Caco-2 (cell line): Measurements from ENCODE around the gene RILP. TPM values are rescaled to one million over a fixed set of nuclear protein-coding genes. Genes with fewer than 3 reads are reported as not detected.
A peak's percentile ranks its signal among the peaks of the same experiment; 100 is the strongest.

Source experiments
- BruUV-seq: library from RNA; stranded (reverse); fragments of 400-500 nt; replicated peaks from 2 replicates; lab custom pipeline; 2021; lab: Mats Ljungman, UMichigan
- CTCF ChIA-PET: fragments of 300-600 bp; sonication (Branson Sonifier 250); formaldehyde crosslinking; loops from one replicate; lab custom pipeline; 2022; ENCODE audit warnings: antibody characterized with exemption; lab: Charles Lee
- POLR2A ChIA-PET: fragments of 300-600 bp; sonication (Branson Sonifier 250); formaldehyde crosslinking; loops from one replicate; lab custom pipeline; 2022; ENCODE audit warnings: antibody characterized with exemption; lab: Charles Lee
- DNase-seq, 2 experiments: peaks; one replicate each; pipeline versions ENCODE4 v3.0.0 to v3.0.0-alpha.2; 2020 to 2022
- H3K27me3 ChIP-seq: replicated peaks from 2 replicates; pipeline ENCODE4 v1.6.0; 2011; ENCODE audit warnings: low read length; ENCODE audit not compliant: control insufficient read depth, insufficient read depth
- H3K36me3 ChIP-seq: 2 replicates; pipeline ENCODE4 v1.5.1; 2011; ENCODE audit warnings: low read length; ENCODE audit not compliant: control insufficient read depth, insufficient read depth
- H3K4me1 ChIP-seq: fragments of 250-450 bp; sonication (Bioruptor Pico); 2 replicates; pipeline ENCODE4 v1.5.1; 2020; ENCODE audit warnings: mild to moderate bottlenecking
- H3K4me3 ChIP-seq: 2 replicates; pipeline ENCODE4 v1.5.1; 2011; ENCODE audit warnings: low read depth, mild to moderate bottlenecking, control low read depth, low read length
- H3K9me3 ChIP-seq: fragments of 250-450 bp; sonication (Bioruptor Pico); 2 replicates; pipeline ENCODE4 v1.5.1; 2020; ENCODE audit warnings: mild to moderate bottlenecking, moderate library complexity
- H3K27ac Mint-ChIP-seq: one replicate; pipeline ENCODE4 v1.8.0; 2022; ENCODE audit warnings: mixed read lengths; ENCODE audit not compliant: unreplicated experiment
- H3K27me3 Mint-ChIP-seq: one replicate; pipeline ENCODE4 v1.8.0; 2022; ENCODE audit warnings: mixed read lengths; ENCODE audit not compliant: insufficient read depth, unreplicated experiment
- H3K36me3 Mint-ChIP-seq: one replicate; pipeline ENCODE4 v1.8.0; 2022; ENCODE audit warnings: mild to moderate bottlenecking, mixed read lengths; ENCODE audit not compliant: insufficient read depth, unreplicated experiment
- H3K4me1 Mint-ChIP-seq: one replicate; pipeline ENCODE4 v1.8.0; 2022; ENCODE audit warnings: low read depth, mixed read lengths; ENCODE audit not compliant: unreplicated experiment
- H3K4me3 Mint-ChIP-seq: one replicate; pipeline ENCODE4 v1.8.0; 2022; ENCODE audit warnings: mild to moderate bottlenecking, moderate library complexity, mixed read lengths; ENCODE audit not compliant: unreplicated experiment
- H3K9me3 Mint-ChIP-seq: one replicate; pipeline ENCODE4 v1.8.0; 2022; ENCODE audit warnings: mixed read lengths; ENCODE audit not compliant: unreplicated experiment
- intact Hi-C: fragments of 100-400 bp; cut with micrococcal nuclease; formaldehyde crosslinking; loops from one replicate; pipeline ENCODE4 v1.10.0; 2022; ENCODE audit not compliant: unreplicated experiment
- total RNA-seq: library from RNA; stranded (reverse); gene quantifications from 2 replicates; pipeline ENCODE4 v1.2.3, GENCODE V29; 2022
- TF ChIP-seq, protein P1 (sequence below), 2 experiments: fragments of 200-600 bp in 1 of 2; IDR thresholded peaks; 1 replicate in 1 of 2; 2 replicates in 1 of 2; pipeline versions ENCODE4 v1.5.1 to v1.8.0; 2011 to 2022; ENCODE audit warnings: antibody characterized with exemption in 1 of 2, control low read depth in 1 of 2, inconsistent platforms in 1 of 2, low read depth in 1 of 2, low read length in 1 of 2, mild to moderate bottlenecking in 1 of 2, moderate library complexity in 1 of 2; ENCODE audit not compliant: insufficient read depth in 1 of 2, severe bottlenecking in 1 of 2, unreplicated experiment in 1 of 2

RILP gene
- total RNA-seq, 1 experiment from 2014 or later = 4.2 TPM

DNA sequence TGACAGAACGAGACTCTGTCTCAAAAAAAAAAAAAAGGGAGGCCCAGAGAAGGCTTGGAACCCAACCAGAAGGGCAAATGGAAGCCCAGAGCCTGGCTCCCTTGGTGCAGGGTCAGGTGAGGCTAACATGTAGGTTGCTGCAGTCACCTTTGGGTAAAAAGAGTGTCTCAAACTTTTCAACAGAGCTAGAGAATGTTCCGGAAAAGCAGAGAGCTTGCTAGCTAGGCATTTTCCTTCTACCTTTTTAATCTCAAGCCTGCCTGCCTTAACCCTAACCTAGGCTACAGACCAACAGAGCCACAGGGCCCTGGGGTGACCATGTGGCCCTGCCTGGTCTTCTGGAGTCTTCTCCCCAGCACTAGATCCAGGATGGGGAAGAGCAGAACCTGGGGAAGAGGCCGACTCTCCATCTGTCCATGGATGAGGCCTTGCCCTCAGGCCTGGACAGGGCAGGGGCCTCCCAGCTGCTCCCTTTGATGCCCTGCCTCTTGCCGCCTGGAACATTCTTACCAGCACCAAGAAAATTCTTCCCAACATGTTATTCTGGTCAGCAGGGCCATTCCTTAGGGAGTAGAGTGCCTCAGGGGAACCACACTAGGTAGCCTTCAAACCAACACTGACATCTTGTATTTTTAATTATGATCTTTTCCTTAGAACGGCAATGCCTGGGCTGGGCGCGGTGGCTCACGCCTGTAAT is 51.1 kb downstream of the RILP start:
- Mint-ChIP-seq H3K9me3 (no peaks in the 10 kb centered on the region), H3K4me1 (peaks cover 16% of the 10 kb centered on the region), H3K27ac (peak overlapping the region; percentile 98), H3K36me3 (peaks cover 34% of the 10 kb centered on the region), H3K27me3 (no peaks in the 10 kb centered on the region), H3K4me3 (peak overlapping the region; percentile 65)
- Histone ChIP-seq H3K4me1 (peaks cover 41% of the 10 kb centered on the region), H3K9me3 (peaks cover 6% of the 10 kb centered on the region; the same call in 1 of the 2 replicates), H3K4me3 (no peak overlapping the region), H3K27me3 (no peaks in the 10 kb centered on the region), H3K36me3 (no peaks in the 10 kb centered on the region)
- TSS peak; percentile 76 for BruUV-seq
- ChIA-PET POLR2A (interaction anchor here (0.6 to 1.6 kb wide), 4 partner anchors 21 to 35 kb away, joined by 3 to 9 read pairs (median 4); partner anchors contain the start of gene SLC43A2), CTCF (interaction anchor here (0.5 to 1.5 kb wide), 7 partner anchors 24 to 461 kb away, joined by 4 to 8 read pairs (median 4); no protein-coding TSS in a partner anchor)
- TF ChIP-seq, protein P1, sequence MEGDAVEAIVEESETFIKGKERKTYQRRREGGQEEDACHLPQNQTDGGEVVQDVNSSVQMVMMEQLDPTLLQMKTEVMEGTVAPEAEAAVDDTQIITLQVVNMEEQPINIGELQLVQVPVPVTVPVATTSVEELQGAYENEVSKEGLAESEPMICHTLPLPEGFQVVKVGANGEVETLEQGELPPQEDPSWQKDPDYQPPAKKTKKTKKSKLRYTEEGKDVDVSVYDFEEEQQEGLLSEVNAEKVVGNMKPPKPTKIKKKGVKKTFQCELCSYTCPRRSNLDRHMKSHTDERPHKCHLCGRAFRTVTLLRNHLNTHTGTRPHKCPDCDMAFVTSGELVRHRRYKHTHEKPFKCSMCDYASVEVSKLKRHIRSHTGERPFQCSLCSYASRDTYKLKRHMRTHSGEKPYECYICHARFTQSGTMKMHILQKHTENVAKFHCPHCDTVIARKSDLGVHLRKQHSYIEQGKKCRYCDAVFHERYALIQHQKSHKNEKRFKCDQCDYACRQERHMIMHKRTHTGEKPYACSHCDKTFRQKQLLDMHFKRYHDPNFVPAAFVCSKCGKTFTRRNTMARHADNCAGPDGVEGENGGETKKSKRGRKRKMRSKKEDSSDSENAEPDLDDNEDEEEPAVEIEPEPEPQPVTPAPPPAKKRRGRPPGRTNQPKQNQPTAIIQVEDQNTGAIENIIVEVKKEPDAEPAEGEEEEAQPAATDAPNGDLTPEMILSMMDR (IDR thresholded peaks at IDR 0.05; ENCODE audit: insufficient read depth in 1 of 2, low read depth in 1 of 2, low read length in 1 of 2, severe bottlenecking in 1 of 2, unreplicated experiment in 1 of 2) = no peak
- DNase-seq = no peak
- intact Hi-C loops = loop anchor here (1.0 to 5.0 kb wide), 2 partner anchors 8 to 36 kb away; partner anchors contain the start of gene PITPNA

DNA sequence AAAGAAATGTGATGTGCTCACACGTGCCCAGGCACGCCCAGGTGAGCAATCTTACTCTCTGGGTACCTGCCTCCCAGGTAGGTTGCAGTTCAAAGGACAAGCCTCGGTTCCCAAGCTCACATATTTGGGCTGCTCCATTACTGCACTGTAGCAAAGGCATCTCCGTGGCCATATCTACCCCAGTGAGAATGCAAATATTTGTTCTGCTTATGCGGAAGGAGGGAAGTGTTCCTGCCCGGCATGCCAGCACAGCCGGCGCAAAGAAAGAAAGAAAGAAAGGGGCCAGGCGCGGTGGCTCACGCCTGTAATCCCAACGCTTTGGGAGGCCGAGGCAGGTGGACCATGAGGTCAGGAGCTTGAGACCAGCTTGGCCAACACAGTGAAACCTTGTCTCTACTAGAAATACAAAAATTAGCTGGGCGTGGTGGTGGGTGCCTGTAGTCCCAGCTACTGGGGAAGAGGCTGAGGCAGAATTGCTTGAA is 51.8 kb downstream of the RILP start:
- Mint-ChIP-seq H3K4me1 (peaks cover 22% of the 10 kb centered on the region), H3K27me3 (no peaks in the 10 kb centered on the region), H3K9me3 (no peaks in the 10 kb centered on the region), H3K36me3 (peaks cover 37% of the 10 kb centered on the region), H3K27ac (peak overlapping the region; percentile 98), H3K4me3 (peak overlapping the region; percentile 65)
- intact Hi-C loops = loop anchor here (1.0 to 5.0 kb wide), 2 partner anchors 8 to 36 kb away; partner anchors contain the start of gene PITPNA
- no TSS peak for BruUV-seq
- H3K4me3 ChIP-seq = no peak overlapping the region
- H3K9me3 ChIP-seq = peaks cover 6% of the 10 kb centered on the region; the same call in 1 of the 2 replicates
- peaks cover 48% of the 10 kb centered on the region for H3K4me1 ChIP-seq
- DNase-seq = peak; percentile 86 to 91
- ChIA-PET CTCF (interaction anchor here (0.7 to 1.5 kb wide), 7 partner anchors 24 to 265 kb away, joined by 4 to 8 read pairs (median 4); no protein-coding TSS in a partner anchor), POLR2A (interaction anchor here (0.6 to 1.6 kb wide), 4 partner anchors 20 to 36 kb away, joined by 3 to 9 read pairs (median 4); partner anchors contain the start of gene SLC43A2)
- H3K27me3 ChIP-seq = no peaks in the 10 kb centered on the region
- TF ChIP-seq, protein P1 (IDR thresholded peaks at IDR 0.05; ENCODE audit: insufficient read depth in 1 of 2, low read depth in 1 of 2, low read length in 1 of 2, severe bottlenecking in 1 of 2, unreplicated experiment in 1 of 2) = no peak
- no peaks in the 10 kb centered on the region for H3K36me3 ChIP-seq

Other genes starting within 250 kb of the RILP start
- 915 and 956 TPM in 2 replicates for gene YWHAE, start 249.6 kb downstream of the RILP start, total RNA-seq
- 70.0 and 72.3 TPM in 2 replicates for gene CRK, start 193.6 kb downstream of the RILP start, total RNA-seq
- gene MYO1C, start 157.2 kb downstream of the RILP start, total RNA-seq = 162 and 171 TPM in 2 replicates
- gene INPP5K, start 133.3 kb downstream of the RILP start, total RNA-seq = 24.1 and 27.3 TPM in 2 replicates
- 103 and 106 TPM in 2 replicates for gene PITPNA, start 87.1 kb downstream of the RILP start, total RNA-seq
- gene SLC43A2, start 21.0 kb downstream of the RILP start, total RNA-seq = 33.9 and 39.3 TPM in 2 replicates
- gene SCARF1, start 4.1 kb downstream of the RILP start, total RNA-seq = 0.14 and 0.51 TPM in 2 replicates
- 398 and 430 TPM in 2 replicates for gene PRPF8, start 35.0 kb upstream of the RILP start, total RNA-seq
- 10.1 and 12.0 TPM in 2 replicates for gene TLCD2, start 60.5 kb upstream of the RILP start, total RNA-seq
- gene WDR81, start 74.8 kb upstream of the RILP start, total RNA-seq = 24.8 and 26.6 TPM in 2 replicates
- 59.9 and 63.8 TPM in 2 replicates for gene SERPINF2, start 93.0 kb upstream of the RILP start, total RNA-seq
- 36.3 and 38.4 TPM in 2 replicates for gene SERPINF1, start 112.2 kb upstream of the RILP start, total RNA-seq
- 26.2 and 32.1 TPM in 2 replicates for gene SMYD4, start 180.0 kb upstream of the RILP start, total RNA-seq
- gene RPA1, start 180.1 kb upstream of the RILP start, total RNA-seq = 147 and 167 TPM in 2 replicates